Measurements from ENCODE around the gene HUNK.

DNA sequence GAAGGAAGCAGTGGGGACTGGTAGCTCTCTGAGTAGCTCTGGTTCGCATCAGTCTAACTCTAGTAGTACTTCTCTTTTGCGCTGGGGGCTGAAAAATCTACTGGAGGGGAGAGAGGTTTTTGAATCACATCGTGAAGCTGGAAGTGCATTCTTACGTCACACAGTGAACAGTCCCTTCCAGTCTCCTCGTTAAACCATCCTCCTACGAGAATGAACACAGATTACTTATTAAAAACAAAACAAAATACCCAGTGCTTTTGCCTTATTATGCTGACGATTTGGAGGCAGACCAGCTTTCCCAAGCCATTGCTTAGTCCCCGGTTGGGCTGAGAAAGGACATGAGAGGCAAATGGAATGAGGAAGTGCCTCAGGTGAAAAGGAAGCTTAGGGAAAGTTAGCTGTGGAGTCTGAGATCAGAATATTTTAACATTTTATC, 16.1 kb downstream of the HUNK start:
- no peak for TF ChIP-seq POLR2A (IDR thresholded peaks at IDR 0.05)
- TF ChIP-seq, protein P1, sequence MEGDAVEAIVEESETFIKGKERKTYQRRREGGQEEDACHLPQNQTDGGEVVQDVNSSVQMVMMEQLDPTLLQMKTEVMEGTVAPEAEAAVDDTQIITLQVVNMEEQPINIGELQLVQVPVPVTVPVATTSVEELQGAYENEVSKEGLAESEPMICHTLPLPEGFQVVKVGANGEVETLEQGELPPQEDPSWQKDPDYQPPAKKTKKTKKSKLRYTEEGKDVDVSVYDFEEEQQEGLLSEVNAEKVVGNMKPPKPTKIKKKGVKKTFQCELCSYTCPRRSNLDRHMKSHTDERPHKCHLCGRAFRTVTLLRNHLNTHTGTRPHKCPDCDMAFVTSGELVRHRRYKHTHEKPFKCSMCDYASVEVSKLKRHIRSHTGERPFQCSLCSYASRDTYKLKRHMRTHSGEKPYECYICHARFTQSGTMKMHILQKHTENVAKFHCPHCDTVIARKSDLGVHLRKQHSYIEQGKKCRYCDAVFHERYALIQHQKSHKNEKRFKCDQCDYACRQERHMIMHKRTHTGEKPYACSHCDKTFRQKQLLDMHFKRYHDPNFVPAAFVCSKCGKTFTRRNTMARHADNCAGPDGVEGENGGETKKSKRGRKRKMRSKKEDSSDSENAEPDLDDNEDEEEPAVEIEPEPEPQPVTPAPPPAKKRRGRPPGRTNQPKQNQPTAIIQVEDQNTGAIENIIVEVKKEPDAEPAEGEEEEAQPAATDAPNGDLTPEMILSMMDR (IDR thresholded peaks at IDR 0.05), result no peak
